HepG2 (cell line): ENCODE measurements around the gene BIRC3. TPM values are rescaled to one million over a fixed set of nuclear protein-coding genes. Genes with fewer than 3 reads are reported as not detected.

Experiments used
- ATF1 ChIP-seq: IDR thresholded peaks from 2 replicates; pipeline ENCODE4 v1.6.1; 2016; ENCODE audit warnings: mild to moderate bottlenecking, control low read depth
- FOXK1 ChIP-seq: sonication (generic); formaldehyde crosslinking; IDR thresholded peaks from 2 replicates; pipeline ENCODE4 v1.4.0; 2020; ENCODE audit warnings: low read depth, missing genetic modification reagents, borderline replicate concordance
- HMG20A ChIP-seq: IDR thresholded peaks from 2 replicates; pipeline ENCODE4 v1.6.1; 2016; ENCODE audit warnings: borderline replicate concordance
- HNF4G ChIP-seq, 2 experiments: sonication (generic) in 1 of 2; formaldehyde crosslinking in 1 of 2; IDR thresholded peaks; 2 replicates each; pipeline versions ENCODE4 v1.4.0 to v1.6.1; 2011 to 2020; ENCODE audit warnings: borderline replicate concordance in 2 of 2, low read depth in 2 of 2, mild to moderate bottlenecking in 2 of 2, low read length in 1 of 2, missing genetic modification reagents in 1 of 2, moderate library complexity in 1 of 2
- KLF6 ChIP-seq: IDR thresholded peaks from 2 replicates; pipeline ENCODE4 v1.8.0; 2016; ENCODE audit warnings: missing biosample characterization, missing genetic modification reagents
- MAFF ChIP-seq: IDR thresholded peaks from 2 replicates; pipeline ENCODE4 v1.6.1; 2011; ENCODE audit warnings: low read depth, low read length, improper control_type of control experiment
- MAFK ChIP-seq, 2 experiments: IDR thresholded peaks in 1 of 2; conservative IDR thresholded peaks in 1 of 2; 2 replicates each; pipeline ENCODE4 v1.6.1; 2011; ENCODE audit warnings: improper control_type of control experiment in 2 of 2, low read length in 2 of 2
- POGZ ChIP-seq: sonication (generic); formaldehyde crosslinking; IDR thresholded peaks from 2 replicates; pipeline ENCODE4 v1.4.0; 2020; ENCODE audit warnings: mild to moderate bottlenecking, missing genetic modification reagents
- RFX1 ChIP-seq: fragments of 450-650 bp; IDR thresholded peaks from 2 replicates; pipeline ENCODE4 v1.6.1; 2017
- SOX6 ChIP-seq, 2 experiments: fragments of 450-650 bp in 1 of 2; sonication (generic) in 1 of 2; formaldehyde crosslinking in 1 of 2; IDR thresholded peaks; 2 replicates each; pipeline versions ENCODE4 v1.4.0 to v1.6.1; 2017 to 2020; ENCODE audit warnings: antibody characterized with exemption in 1 of 2, mild to moderate bottlenecking in 1 of 2, missing genetic modification reagents in 1 of 2
- TFE3 ChIP-seq: IDR thresholded peaks from 2 replicates; pipeline ENCODE4 v1.6.1; 2016
- ZC3H13 ChIP-seq: sonication (generic); formaldehyde crosslinking; IDR thresholded peaks from 2 replicates; pipeline ENCODE4 v1.8.1; 2023; ENCODE audit warnings: mild to moderate bottlenecking, missing genetic modification reagents, moderate library complexity
- ZNF142 ChIP-seq: sonication (generic); formaldehyde crosslinking; IDR thresholded peaks from 2 replicates; pipeline ENCODE4 v1.4.0; 2020; ENCODE audit warnings: missing genetic modification reagents
- ZNF230 ChIP-seq: sonication (generic); formaldehyde crosslinking; IDR thresholded peaks from 2 replicates; pipeline ENCODE4 v1.4.0; 2020; ENCODE audit warnings: mild to moderate bottlenecking, missing genetic modification reagents
- ZNF264 ChIP-seq: sonication (generic); formaldehyde crosslinking; IDR thresholded peaks from 2 replicates; pipeline ENCODE4 v1.4.0; 2020; ENCODE audit warnings: missing genetic modification reagents
- ZNF414 ChIP-seq: sonication (generic); formaldehyde crosslinking; IDR thresholded peaks from 2 replicates; pipeline ENCODE4 v1.5.0; 2020; ENCODE audit warnings: missing genetic modification reagents
- ZNF484 ChIP-seq: sonication (generic); formaldehyde crosslinking; IDR thresholded peaks from 2 replicates; pipeline ENCODE4 v1.5.1; 2020; ENCODE audit warnings: mild to moderate bottlenecking, low read depth, missing genetic modification reagents, borderline replicate concordance
- ZNF510 ChIP-seq: sonication (generic); formaldehyde crosslinking; IDR thresholded peaks from 2 replicates; pipeline ENCODE4 v1.4.0; 2020; ENCODE audit warnings: low read depth, mild to moderate bottlenecking, missing genetic modification reagents
- ZNF547 ChIP-seq: sonication (generic); formaldehyde crosslinking; IDR thresholded peaks from 2 replicates; pipeline ENCODE4 v1.5.1; 2020; ENCODE audit warnings: mild to moderate bottlenecking, missing genetic modification reagents
- ZNF619 ChIP-seq: sonication (generic); formaldehyde crosslinking; IDR thresholded peaks from 2 replicates; pipeline ENCODE4 v1.4.0; 2020; ENCODE audit warnings: mild to moderate bottlenecking, missing genetic modification reagents
- ZNF75D ChIP-seq: sonication (generic); formaldehyde crosslinking; IDR thresholded peaks from 2 replicates; pipeline ENCODE4 v1.8.1; 2023; ENCODE audit warnings: missing genetic modification reagents, mild to moderate bottlenecking, borderline replicate concordance
- ZSCAN30 ChIP-seq: sonication (generic); formaldehyde crosslinking; IDR thresholded peaks from 2 replicates; pipeline ENCODE4 v1.5.0; 2020; ENCODE audit warnings: mild to moderate bottlenecking, missing genetic modification reagents
- polyA plus RNA-seq, 8 experiments: library from polyadenylated mRNA; depleted of rRNA in 3 of 8; stranded (reverse) in 7 of 8; unstranded in 1 of 8; fragments of >200 nt; fragmentation: Illumina TruSeq in 4 of 8; extraction: Trizol in 4 of 8; gene quantifications; 2 replicates each; pipeline versions ENCODE4 v1.2.1 to v1.2.3, GENCODE V29; 2011 to 2016; ENCODE audit warnings: low read depth in 4 of 8, missing spikeins in 1 of 8, mixed read lengths in 1 of 8; ENCODE audit not compliant: insufficient read depth in 1 of 8
- total RNA-seq, 5 experiments: library from RNA; depleted of rRNA; stranded (reverse); fragments of >200 nt; fragmentation: Illumina TruSeq; extraction: Trizol; gene quantifications; 2 replicates each; pipeline ENCODE4 v1.2.3, GENCODE V29; 2016; ENCODE audit warnings: low read depth in 1 of 5

BIRC3 gene
- total and polyA plus RNA-seq, 2 of the 13 experiments (the other 11 are each of a cell fraction or from before 2014, with no cell fraction given): 0.41 to 4.2 TPM

- TF ChIP-seq TFE3 (CRISPR knock-in tag) (no peak; the same call in 1 of the 2 replicates), ZNF264 (CRISPR knock-in tag) (no peak), ZSCAN30 (no peak), POGZ (CRISPR knock-in tag) (peak; percentile 28; the same call in 1 of the 2 replicates), ZNF510 (0 out of 2 replicates have a peak, but pooled peaks have one; percentile 73), RFX1 (peak; percentile 53; the same call in 1 of the 2 replicates), ZNF142 (CRISPR knock-in tag) (no peak), HNF4G (IDR thresholded peaks at IDR 0.05; ENCODE audit: borderline replicate concordance, low read depth, low read length) (peak; percentile 22; the same call in 1 of the 2 replicates), HNF4G (CRISPR knock-in tag; IDR thresholded peaks at IDR 0.05; ENCODE audit: borderline replicate concordance, low read depth) (no peak), HMG20A (CRISPR knock-in tag) (peak; percentile 51; the same call in 1 of the 2 replicates), MAFK (conservative IDR thresholded peaks at IDR 0.05 in 1 of 2, IDR thresholded peaks at IDR 0.05 in 1 of 2; ENCODE audit: low read length in 2 of 2) (peak; percentile 74 to 86), ZNF75D (no peak), FOXK1 (CRISPR knock-in tag) (no peak), MAFF (peak; percentile 60; the same call in 1 of the 2 replicates), ZNF619 (CRISPR knock-in tag) (no peak), ZNF414 (CRISPR knock-in tag) (no peak), ZNF547 (no peak), KLF6 (CRISPR knock-in tag) (no peak), ZNF484 (CRISPR knock-in tag) (no peak), ZC3H13 (no peak), ZNF230 (CRISPR knock-in tag) (no peak), ATF1 (CRISPR knock-in tag) (no peak), SOX6 (IDR thresholded peaks at IDR 0.05) (no peak), SOX6 (CRISPR knock-in tag; IDR thresholded peaks at IDR 0.05) (peak; percentile 55)
Observed at GRCh38 chr11:102272047-102272824, 45.0 kb upstream of the BIRC3 start (continued).
